Ovary (tissue), 3 donors: ENCODE data around the gene TMEFF1.

Experiments used
- CTCF ChIP-seq, 3 donors: fragments of 450-650 bp in 2 of 3; fragments of 200-600 bp in 1 of 3; IDR thresholded peaks; one replicate each; pipeline versions ENCODE4 v1.5.1 to v1.8.0; 2016 to 2022; ENCODE audit warnings: antibody characterized with exemption in 3 of 3, mild to moderate bottlenecking in 1 of 3
- POLR2A ChIP-seq: fragments of 450-650 bp; IDR thresholded peaks from one replicate; pipeline ENCODE4 v1.6.1; 2017; ENCODE audit warnings: antibody characterized with exemption, mild to moderate bottlenecking, moderate library complexity
- donor health status: DM: no; HTN: no; CAD: no.

- TF ChIP-seq POLR2A (no peak), CTCF (IDR thresholded peaks at IDR 0.05) (no peak)
Measured at GRCh38 chr9:100452894-100453293, 20.1 kb upstream of the TMEFF1 start.
